GM08714 (cell line): ENCODE results near the gene SPINDOC.
A peak's percentile ranks its signal among the peaks of the same experiment; 100 is the strongest.

Source experiments
- H3K4me3 ChIP-seq: fragments of 200-500 bp; sonication (Bioruptor generic); 2 replicates; pipeline ENCODE4 v1.5.1; 2014; ENCODE audit warnings: mild to moderate bottlenecking, low read length, inconsistent platforms
- ZNF274 ChIP-seq: IDR thresholded peaks from 2 replicates; pipeline ENCODE4 v1.6.1; 2012; ENCODE audit warnings: mild to moderate bottlenecking, low read depth, low read length

Gene SPINDOC

DNA sequence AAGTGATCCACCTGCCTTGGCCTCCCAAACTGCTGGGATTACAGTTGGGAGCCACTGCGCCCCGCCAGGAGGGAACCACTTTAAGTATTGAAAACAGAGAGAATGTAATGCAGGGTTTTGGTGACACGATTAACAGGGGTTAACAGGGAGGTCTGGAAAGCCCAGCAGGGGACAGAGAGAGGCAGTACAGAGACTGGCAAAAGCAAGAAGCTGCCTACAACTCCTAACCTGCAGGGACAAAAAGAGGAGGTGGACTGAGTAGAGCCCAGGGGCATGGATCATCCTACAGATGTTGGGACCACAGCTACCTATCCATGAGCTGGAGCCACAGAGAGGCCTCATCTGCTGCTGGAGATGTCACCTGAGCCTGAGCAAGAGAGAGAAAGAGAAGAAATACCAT, 1.7 kb upstream of the SPINDOC start:
- no peak overlapping the region for H3K4me3 ChIP-seq
- no peak for TF ChIP-seq ZNF274

- TF ChIP-seq ZNF274: no peak
- peak overlapping the region; percentile 98 for H3K4me3 ChIP-seq
Measured at GRCh38 chr11:63813563-63814382, 517 bp downstream of the SPINDOC start.

DNA sequence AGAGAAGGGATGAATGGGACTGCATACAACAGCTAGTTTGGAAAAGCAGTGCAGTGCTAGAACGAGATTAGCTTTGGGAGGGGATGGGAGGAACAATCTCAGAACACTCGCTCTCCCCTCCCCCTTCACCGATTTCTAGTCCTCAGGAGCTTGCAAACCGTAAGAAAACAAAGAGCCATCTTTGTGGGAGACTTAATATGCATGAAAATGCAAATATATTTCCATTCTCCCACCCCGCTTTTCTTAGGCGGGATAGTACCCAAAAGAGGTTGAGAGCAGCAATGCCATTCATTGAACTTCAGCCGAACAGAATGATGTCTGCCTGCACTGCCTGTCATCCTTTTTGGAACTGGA, 1.1 kb downstream of the SPINDOC start:
- peak overlapping the region; percentile 98 for H3K4me3 ChIP-seq
- TF ChIP-seq ZNF274: no peak

GRCh38 chr11:63816166-63816565, 2.9 kb downstream of the SPINDOC start:
- no peak overlapping the region for H3K4me3 ChIP-seq
- no peak for TF ChIP-seq ZNF274

GRCh38 chr11:63816732-63817131, 3.5 kb downstream of the SPINDOC start:
- no peak for TF ChIP-seq ZNF274
- H3K4me3 ChIP-seq: no peak overlapping the region

GRCh38 chr11:63817758-63818498, 4.7 kb downstream of the SPINDOC start:
- no peak overlapping the region for H3K4me3 ChIP-seq
- TF ChIP-seq ZNF274: no peak

- no peak overlapping the region for H3K4me3 ChIP-seq
- TF ChIP-seq ZNF274: no peak
Measured at GRCh38 chr11:63818609-63819008, 5.4 kb downstream of the SPINDOC start.

- H3K4me3 ChIP-seq: no peak overlapping the region
- no peak for TF ChIP-seq ZNF274
Measured at GRCh38 chr11:63821411-63821810, 8.2 kb downstream of the SPINDOC start.

DNA sequence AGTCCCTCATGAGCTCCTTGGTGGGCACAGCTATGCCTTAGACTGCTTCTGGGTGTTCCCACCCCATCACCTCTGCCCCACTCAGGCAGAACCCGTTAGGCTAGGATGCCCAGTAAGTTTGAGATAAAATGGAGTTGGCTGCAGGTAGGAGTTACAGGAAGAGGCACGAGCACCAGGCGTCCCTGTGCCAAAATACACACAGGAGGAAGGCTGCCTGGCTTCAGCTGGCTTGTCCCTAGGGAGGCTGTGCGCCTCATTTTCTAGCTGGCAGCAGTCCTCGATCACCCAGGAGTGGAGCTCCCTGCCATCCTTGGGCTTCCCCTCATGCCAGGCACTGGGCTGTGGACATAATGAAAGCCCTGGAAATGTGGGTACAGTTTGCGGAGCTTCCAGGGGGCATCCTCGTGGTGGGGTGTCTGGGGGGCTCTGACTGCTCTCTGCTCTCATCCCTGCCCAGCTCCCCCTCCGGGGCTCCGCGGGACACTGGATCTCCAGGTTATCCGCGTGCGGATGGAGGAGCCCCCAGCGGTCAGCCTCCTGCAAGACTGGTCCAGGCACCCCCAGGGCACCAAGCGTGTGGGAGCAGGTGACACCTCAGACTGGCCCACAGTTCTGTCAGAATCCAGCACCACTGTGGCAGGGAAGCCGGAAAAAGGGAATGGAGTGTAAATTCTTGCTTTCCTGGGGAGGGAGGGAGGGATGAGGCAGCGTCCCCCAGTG, 13.4 kb downstream of the SPINDOC start:
- TF ChIP-seq ZNF274: no peak

DNA sequence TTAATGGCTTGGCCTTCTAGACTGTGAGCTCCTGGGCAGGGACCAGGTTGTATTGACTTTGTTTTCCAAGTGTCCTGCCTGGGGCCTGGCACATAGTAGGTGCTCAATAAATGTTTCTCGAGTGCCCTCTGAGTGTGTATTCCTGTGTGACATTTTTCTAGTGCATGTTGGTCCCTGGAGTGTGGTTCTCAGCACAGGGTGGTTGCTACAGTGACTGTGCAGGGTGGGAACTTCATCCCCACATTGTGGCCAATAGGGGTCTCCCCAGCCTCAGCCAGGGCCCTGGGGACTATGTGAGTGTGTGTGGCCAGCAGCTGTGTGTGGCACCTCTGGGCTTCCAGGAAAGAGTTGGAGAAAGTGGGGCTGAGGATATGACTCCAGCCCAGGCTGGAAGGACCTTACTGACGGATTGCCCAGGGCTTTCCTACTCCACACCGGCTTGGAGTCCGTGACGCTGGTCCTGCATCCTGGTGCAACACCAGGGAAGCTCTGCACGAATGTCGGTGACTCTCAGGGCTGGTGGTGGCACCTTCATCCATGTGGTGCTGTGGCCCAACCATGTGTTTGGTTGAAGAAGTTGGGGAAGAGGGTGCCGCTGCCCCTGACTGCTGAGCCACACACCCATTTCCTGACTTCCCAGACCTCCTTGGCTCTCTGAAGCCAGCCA, 16.7 kb downstream of the SPINDOC start:
- no peak for TF ChIP-seq ZNF274
- H3K4me3 ChIP-seq: no peak overlapping the region

More for the DNA sequence above, 13.4 kb downstream of the SPINDOC start:
- H3K4me3 ChIP-seq: no peak overlapping the region

DNA sequence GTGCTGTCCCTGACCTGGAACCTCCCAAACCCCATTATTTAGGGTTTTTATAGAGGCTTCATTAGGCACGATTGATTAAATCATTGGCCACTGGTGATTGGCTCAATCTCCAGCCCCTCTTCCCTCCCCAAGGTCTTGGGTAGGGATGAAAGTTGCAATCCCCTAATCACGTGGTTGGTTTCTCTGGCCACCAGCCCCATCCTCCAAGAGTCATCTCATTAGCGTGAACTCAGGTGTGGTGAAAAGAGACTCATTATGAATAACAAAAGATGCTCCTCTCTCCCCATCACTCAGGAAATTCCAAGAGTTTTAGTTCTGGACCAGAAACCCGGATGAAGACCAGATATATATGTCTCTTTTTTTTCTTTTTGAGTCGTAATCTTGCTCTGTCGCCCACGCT, 18.1 kb downstream of the SPINDOC start:
- no peak for TF ChIP-seq ZNF274
- no peak overlapping the region for H3K4me3 ChIP-seq

DNA sequence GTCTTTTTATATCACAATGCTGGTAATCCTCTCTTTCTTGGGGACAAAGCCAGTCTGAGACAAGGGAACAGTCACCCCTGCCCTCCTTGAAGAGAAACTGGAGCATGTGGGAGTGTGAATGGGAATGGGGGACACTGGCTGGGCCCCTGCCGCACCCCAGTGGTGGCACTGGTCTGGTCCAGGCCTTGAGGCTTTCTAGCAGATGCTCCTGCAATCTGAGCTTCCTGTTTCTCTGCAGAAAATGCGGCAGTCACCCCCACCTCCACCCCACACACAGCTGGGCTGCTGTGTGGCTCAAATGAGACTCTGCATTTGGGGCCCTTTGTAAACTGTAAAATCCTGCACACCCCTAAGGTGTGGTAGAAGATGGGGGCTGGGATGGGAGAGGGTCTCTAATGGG, 19.1 kb downstream of the SPINDOC start:
- no peak for TF ChIP-seq ZNF274
- no peak overlapping the region for H3K4me3 ChIP-seq

DNA sequence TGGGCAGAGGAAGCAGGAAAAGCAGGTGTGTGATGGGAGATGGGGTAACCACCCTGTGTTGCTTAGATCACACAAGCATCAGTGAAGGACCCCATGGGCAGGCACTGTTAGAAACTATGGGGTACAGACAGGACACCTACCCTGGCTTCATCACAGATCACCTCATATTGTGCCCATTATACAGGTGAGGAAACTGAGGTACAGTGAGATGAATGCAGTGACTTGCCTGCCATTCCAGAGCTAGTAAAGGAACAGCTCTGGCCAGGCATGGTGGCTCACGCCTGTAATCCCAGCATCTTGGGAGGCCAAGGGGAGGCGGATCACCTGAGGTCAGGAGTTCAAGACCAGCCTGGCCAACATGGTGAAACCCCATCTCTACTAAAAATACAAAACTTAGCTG, 19.8 kb downstream of the SPINDOC start:
- no peak for TF ChIP-seq ZNF274
- H3K4me3 ChIP-seq: no peak overlapping the region

DNA sequence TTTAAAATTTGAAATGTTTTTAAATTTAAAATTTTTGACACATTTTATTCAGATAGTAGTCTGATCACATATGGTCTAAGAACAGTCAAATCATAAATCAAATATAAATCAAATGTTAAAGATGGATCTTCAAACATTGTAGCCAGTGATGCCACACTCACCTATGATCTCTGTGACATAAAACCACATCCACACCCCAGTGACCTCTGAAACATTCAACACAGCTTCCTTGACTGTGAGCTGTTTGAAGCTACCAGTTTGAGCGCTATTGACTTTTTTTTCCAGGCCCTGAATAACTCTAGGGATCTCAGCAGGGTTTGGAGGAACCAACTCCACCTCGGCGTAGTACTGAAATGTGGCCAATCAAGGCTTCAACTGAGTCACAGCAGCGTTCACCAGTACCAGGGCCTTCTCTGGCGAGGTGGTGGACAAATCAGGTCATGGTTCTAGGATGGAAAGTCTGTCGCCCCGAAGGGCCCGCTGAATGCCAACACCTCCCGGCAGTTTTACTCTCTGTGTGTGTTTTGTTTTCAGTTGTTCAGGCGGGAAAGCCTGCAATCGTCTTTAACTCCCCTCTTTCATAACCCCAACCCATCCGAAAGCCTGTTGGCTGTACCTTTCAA, 21.4 kb downstream of the SPINDOC start:
- TF ChIP-seq ZNF274: no peak
- H3K4me3 ChIP-seq: no peak overlapping the region
